ENCODE results near the gene TENM3.
A peak's percentile ranks its signal among the peaks of the same experiment; 100 is the strongest.

Gene TENM3

DNA sequence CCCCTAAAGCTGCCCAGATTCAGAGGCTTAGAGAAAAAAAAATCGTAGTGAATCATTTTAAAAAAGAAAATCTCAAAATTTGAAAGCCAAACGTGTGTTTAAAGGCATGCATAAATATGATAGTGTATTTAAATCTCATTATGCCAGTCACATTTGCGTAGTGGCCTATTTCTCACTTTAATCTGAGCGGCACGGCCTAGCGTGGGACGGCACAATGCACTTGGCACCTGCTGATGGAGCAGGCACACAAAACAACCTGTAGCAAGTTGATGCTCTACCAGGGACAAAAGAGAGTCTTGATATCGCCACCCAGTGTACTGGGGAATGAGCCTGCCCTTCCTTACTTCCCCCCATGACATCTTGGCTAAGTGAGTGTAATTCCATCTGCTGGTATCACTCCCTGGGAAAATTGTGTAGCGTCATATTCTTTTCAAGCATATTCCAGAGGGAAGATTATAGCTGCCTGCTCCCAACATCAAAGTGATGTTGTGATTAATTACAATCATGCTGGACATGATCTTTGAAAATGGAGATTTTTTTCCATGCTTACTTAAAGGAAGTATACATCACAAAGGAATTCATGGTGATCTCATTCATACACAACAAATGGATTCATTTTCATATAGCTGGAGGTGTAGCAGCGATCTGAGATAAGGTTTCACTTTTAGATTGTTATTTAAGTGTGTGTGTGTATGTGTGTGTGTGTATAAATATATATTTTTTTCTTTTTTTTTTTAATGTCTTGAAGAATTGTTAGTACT is 535.2 kb downstream of the TENM3 start:
- peak; percentile 18 for DNase-seq (ENCODE audit: low spot score)

DNA sequence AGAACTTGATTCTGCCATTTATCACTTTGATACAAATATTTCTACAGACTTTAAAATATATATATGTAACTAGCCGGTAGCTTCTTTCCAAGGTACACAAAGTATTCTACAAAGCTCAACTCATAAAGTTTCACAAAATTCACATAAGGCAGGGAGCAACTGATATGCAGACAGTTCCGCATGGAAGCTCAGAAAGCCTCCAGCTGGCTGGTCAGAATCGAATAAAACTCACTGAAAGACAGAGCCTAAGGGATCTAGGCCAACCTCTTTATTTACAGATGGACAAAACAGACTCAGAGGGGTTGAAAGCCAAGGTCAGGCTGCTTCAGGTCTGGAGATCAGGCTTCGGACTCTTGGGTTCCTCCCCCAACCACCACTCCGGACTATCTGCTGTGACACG is 543.8 kb downstream of the TENM3 start:
- no peak for DNase-seq (ENCODE audit: low spot score)

- DNase-seq (ENCODE audit: low spot score) = no peak
These were observed 545.0 kb downstream of the TENM3 start for GRCh38 chr4:182788201-182788600.

- DNase-seq (ENCODE audit: low spot score) = no peak
These were observed 546.3 kb downstream of the TENM3 start for GRCh38 chr4:182789529-182789928.

DNA sequence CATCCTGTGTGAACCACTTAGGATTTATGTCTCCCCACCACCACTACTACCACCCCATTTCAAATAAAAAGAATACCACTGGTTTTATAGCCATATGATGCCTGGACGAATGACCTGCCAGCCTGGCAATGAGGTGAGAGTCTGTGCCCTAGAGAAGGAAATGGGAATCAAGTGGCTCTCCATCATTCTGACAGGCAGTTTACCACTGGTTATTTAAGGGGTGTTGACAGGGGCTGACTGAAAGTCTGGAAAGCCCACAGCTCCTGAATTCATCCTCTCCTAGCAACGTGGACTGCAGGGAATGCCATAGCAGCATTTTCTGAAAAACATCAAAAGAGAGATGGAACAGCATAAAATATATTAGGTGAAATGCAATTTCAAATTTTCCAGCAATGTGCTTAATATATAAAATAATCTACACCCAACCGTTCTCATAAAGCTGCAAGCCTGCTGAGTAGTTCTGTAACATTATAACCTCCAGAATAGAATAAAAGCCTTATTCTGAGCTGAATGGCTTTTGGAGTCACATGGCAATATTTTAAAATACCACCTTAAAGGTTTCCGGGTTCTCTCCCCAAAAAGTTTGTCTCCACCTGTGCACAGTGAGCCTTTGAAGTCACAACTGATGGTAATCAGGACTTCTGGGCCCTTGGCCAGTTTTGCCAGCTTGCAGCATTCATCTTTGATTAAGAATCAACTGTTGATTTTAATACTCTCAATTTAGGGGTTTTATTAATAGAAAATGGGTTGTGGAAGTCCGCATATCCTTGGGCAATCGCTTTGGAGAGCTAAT is 552.4 kb downstream of the TENM3 start:
- no peak for DNase-seq (ENCODE audit: low spot score)

GRCh38 chr4:182799515-182800215 is 556.5 kb downstream of the TENM3 start:
- DNase-seq (ENCODE audit: low spot score) = no peak

DNA sequence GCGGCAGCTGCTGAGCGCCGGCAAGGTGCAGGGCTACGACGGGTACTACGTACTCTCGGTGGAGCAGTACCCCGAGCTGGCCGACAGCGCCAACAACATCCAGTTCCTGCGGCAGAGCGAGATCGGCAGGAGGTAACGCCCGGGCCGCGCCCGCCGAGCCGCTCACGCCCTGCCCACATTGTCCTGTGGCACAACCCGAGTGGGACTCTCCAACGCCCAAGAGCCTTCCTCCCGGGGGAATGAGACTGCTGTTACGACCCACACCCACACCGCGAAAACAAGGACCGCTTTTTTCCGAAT is 557.0 kb downstream of the TENM3 start:
- DNase-seq (ENCODE audit: low spot score) = no peak

DNA sequence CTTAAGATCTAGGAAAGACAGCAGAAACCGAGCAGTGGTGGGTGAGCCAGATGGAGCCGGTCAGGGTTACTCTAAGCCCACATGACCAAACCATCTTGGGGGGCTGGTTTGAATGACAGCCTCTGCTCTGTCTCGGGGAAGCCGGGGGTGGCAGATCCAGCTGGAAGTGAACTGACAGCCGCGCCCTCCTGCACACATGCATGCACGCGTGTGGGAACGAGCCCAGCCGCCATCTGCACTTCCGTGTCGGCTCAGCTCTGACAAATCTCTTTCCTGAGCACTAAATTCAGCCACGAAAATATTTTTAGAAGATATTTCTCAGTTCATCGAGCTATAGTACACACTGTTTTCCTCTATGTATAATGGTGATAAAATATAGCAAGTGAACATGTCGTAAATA is 558.4 kb downstream of the TENM3 start:
- no peak for DNase-seq (ENCODE audit: low spot score)

DNA sequence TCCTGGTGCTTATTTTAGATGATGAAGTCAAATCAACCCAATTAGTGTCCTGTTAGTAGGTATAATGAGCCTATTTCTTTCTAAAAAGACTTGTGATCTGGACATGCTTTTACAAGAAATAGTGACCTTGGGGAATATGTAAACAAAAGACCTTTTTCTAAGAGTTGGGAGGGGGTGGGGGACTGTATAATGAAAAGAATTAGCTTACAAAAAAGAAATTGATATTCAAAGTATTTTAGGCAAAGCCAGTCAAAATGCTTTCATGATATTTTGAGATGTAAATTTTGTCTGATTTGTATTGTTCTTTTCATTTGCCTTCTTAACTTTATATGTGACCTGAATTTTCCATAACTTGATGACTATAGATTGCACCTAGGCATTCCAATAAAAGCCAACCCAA is 559.4 kb downstream of the TENM3 start:
- no peak for DNase-seq (ENCODE audit: low spot score)

- no peak for DNase-seq (ENCODE audit: low spot score)
These were observed 560.0 kb downstream of the TENM3 start for GRCh38 chr4:182803235-182803634.

GRCh38 chr4:182804131-182804530 is 560.9 kb downstream of the TENM3 start:
- DNase-seq (ENCODE audit: low spot score) = no peak

DNA sequence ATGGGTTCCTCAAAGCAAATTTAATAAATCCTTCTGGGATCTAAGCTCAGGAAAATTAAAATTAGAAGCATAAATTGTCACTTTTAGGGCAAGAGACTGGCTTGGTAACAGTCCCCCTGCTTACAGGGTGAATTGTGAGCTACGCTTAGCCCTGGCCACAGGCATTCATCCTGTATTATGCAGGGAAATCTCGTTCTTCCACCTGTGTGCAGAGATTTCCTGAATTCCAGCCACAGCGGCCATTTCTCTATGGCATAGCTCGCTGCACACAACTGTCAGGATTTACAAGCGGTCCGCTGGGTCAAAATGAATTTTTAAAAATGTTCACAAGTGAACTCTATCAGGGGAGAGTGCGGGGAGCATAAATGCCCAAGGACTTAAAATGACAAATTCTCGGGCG is 562.1 kb downstream of the TENM3 start:
- DNase-seq (ENCODE audit: low spot score) = no peak

GRCh38 chr4:182805750-182806149 is 562.5 kb downstream of the TENM3 start:
- no peak for DNase-seq (ENCODE audit: low spot score)

DNA sequence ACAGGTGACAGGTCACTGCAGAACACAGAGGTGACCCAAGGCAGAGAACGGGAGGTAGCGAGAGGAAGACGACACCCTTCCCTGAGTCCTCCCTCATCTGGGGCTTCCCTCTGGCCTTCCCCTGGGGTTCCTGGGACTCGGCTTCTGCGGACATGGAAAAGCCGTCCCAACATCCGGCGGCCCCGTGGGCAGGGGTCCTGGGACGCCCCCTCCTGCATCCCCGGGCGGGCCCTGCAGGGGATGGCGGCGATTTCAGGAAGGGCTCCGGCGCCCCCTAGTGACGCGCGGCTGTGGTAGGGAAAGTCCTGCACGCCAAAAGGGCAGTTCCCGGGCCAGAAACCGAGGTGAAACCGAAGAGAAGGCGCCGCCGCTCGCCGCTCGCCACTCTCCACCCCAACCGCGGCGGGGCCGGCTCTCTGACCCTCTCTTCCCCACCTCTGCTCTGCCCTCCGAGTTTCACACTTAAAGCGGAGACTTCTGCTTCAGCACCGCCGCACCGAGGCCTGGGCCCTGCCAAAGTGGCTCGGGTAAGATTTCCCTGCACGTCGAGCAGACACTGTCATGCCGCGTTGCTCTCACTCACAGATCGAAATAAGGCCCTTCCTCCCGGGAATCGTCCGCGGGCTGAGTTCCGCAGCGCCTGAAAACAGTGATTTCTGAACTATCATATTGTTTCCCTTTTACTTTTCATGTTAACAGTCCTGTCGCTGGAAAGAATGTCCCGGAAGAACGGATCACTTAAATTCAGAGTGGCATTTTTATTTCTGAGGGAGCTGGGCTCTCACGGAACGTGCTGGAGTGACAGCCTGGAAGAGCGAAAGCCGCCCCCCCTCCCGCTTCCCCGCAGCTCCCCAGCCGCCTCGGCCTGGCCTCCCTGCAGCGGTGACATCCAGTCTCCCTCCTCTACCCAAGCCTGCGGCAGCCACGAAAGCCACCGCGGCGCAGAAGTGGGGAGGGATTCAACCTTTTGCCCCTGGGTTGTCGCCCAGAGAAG is 563.4 kb downstream of the TENM3 start:
- DNase-seq (ENCODE audit: low spot score) = peak; percentile 81

DNA sequence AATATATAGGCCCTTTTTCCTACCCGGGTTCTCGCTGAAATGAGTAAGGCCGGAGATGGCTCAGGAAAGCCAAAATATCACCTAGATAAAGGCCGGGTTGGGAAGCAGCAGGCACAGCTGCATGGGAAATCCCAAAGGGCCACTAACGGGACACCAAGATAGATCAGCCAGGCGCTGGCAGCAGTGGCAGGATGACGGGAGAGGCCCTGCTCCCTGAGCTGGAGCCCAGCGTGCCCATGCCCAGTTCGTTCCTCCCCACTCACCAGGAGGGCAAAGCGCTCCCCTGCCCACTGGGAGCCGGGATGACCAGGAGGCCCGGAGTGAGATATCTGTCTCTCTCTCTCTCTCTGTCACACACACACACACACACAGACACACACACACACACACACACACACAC is 564.1 kb downstream of the TENM3 start:
- DNase-seq (ENCODE audit: low spot score) = no peak

GRCh38 chr4:182807767-182808548 is 564.8 kb downstream of the TENM3 start:
- no peak for DNase-seq (ENCODE audit: low spot score)

DNA sequence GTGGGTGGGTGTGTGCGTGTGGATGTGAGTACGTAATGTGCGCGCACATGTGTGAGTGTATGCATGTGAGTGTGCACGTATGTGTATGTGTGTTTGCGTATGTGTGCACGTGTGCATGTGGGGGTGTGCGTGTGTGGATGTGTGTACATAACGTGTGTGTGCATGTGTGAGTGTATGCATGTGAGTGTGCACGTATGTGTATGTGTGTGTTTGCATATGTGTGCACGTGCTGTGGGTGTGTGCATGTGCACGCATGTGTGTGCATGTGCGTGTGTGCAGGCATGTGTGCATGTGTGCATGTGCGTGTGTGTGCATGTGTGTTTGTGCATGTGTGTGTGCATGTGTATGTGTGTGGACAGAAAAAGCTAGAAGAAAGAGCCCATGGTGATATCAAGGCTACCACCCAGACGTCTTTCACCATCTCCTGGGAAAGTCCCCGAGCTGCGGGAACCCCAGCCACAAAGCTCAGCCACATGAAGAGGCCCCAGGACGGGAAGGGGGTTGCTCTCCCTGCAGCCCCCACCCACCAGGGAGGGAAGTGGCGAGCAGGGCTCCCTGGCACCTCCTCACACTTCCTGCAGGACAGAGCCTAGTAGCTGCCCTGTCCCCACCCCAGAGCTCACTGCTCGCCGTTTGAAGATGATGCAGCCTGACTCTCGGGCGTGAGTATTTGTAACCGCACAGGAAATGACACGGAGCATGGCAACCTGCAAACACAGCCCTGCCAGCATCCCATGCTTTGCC is 565.6 kb downstream of the TENM3 start:
- DNase-seq (ENCODE audit: low spot score) = no peak

- DNase-seq (ENCODE audit: low spot score) = no peak
These were observed 566.4 kb downstream of the TENM3 start for GRCh38 chr4:182809417-182810102.

- no peak for DNase-seq (ENCODE audit: low spot score)
These were observed 567.0 kb downstream of the TENM3 start for GRCh38 chr4:182810103-182810615.

- DNase-seq (ENCODE audit: low spot score) = no peak
These were observed 569.7 kb downstream of the TENM3 start for GRCh38 chr4:182812916-182813315.
